GM10266 (cell line): ENCODE measurements around the gene FDPS.

Source experiments
- DNase-seq: peaks from one replicate; pipeline ENCODE4 v3.0.0; 2012; ENCODE audit errors: extremely low spot score
- CTCF ChIP-seq: IDR thresholded peaks from 2 replicates; pipeline ENCODE4 v1.5.1; 2012; ENCODE audit warnings: mild to moderate bottlenecking, low read depth; ENCODE audit not compliant: control insufficient read depth, insufficient read depth; ENCODE audit errors: missing control alignments

FDPS gene

DNA sequence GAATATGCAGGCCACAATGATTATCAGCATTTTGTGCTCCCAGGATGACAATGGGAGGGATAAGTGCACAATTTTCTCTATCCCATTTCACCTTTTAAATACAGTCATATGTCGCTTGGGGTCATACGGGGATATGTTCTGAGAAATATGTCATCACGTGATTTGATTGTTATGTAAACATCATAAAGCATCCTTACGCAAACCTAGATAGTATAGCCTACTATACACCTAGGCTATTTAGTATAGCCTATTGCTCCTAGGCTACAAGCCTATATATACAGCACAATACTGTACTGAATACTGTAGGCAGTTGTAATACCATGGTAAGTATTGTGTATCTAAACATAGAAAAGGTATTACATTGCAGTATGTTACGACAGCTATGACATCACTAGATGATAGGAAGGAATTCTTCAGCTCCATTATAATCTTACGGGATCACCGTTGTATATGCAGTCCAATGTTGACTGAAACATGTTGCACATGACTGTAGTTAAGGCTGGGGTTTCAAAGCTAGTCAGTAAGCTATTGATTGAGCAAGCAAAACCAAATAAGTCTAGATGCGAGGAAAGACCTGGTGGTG lies 30.9 kb downstream of the FDPS start:
- no peak for DNase-seq
- no peak for TF ChIP-seq CTCF

DNA sequence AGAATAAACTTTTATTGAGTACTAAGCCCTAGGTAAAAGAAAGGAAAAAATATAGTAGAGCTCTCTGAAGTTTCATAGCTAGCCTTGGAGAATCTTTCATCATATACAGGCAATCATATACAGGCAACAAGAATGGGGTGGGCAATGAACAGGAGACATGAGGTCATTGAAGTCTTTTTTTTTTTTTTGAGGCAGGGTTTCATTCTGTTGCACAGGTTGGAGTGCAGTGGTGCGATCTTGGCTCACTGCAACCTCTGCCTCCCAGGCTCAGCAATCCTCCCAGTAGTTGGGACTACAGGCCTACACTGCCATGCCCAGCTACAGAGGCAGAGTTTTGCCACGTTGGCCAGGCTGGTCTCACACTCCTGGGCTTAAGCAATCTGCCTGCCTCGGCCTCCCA lies 34.2 kb downstream of the FDPS start:
- TF ChIP-seq CTCF: no peak
- DNase-seq: no peak

DNA sequence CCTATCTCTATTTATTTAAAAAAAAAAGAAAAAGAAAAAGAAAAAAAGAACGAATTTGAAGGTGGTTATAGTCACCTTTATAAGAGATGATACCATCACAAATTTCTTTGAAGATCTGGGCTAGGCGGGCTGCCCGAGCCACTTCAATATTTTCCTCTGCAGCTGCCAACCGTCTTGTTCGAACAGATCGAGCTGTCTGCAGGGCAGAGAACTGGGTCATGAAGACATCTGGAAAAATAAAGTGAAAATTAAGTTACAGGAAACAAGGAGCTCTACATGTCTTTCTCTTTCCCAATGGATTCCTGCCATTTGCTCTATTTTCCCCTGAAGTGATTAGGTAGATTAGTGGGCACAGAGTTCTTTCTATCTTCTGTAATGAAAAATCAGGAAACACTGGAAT lies 44.0 kb downstream of the FDPS start:
- TF ChIP-seq CTCF: no peak
- DNase-seq: no peak

GRCh38 chr1:155360051-155360450 lies 51.4 kb downstream of the FDPS start:
- no peak for TF ChIP-seq CTCF
- DNase-seq: no peak
